Iris pigment epithelial cell (primary cell): ENCODE data around the gene SLC24A4.

Experiments used
- DNase-seq: peaks from one replicate; pipeline ENCODE4 v3.0.0-alpha.2; 2011; ENCODE audit warnings: low read depth

The SLC24A4 gene

DNA sequence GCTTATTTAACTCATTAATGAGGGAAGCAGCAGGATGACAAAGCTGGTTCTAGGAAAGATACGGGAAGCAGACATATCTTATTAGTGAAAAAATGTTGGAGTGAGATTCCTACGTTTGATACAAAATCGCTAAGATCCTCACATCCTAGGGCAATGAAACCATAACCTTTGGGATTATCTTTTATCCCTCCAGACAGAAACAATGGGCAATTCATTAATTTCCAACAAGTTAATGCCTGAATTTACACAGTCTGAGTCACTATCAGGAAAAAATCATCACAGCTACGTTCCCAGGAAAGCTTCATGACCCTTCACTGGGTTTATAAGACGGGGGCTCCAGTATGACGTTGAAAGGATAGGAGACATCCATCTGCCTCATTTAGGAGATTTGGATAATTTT lies 45.0 kb downstream of the SLC24A4 start:
- no peak for DNase-seq

DNA sequence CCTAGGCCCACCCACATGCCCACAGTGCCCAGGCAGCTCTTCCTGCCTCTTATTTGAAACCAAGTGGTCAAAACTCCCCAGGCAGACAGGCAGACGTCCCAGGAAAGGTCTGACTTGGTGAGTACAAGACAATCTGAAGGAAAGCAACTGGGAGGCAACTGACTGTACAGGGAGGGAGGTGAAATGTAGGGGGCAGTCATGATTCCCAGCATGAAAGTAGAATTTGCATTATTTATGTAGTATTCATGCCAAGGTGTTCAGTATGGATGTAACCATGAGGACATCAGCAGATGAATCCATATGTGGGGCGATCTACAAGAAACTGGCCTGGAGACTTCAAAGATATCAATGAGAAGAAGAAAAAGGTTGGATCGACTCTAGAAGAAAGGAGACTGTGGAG lies 46.1 kb downstream of the SLC24A4 start:
- DNase-seq = no peak

DNA sequence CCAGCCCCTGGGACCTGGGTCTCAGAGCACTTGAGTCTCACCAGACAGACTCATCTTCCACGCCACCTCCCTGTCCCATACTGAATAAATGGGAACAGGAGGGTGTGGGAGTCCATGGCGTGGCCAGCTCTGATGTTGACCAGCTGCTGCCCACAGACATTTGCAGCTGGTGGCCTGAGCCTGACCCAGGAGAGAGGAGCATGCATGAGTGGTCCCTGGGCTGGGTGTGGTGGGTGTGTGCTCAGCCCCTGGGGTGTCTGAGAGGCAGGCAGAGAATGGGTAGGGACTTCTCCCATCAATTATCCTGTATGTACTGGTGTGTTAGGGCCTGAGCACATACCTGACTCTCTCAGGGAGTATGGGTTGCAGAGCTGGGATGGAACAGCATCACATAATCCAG lies 49.3 kb downstream of the SLC24A4 start:
- DNase-seq = no peak

DNA sequence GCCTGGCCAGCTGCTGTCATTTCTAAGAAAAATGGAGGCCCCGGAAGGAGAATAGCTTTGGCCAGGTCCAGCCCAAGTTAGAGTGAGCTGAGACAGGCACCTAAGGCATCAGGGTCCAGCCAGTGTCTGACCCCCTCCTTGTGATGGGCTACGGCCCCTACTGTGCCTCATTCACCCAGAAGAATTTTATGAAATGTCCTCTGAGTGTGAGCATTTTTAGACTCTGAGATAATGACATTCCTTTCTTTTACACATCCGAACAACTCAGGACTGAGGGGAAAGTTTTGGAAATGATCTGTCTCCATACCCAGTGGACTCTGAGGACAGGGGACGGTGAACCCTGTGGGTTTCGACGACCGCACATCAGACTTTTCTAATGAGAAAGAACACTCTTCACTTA lies 50.4 kb downstream of the SLC24A4 start:
- DNase-seq = no peak

DNA sequence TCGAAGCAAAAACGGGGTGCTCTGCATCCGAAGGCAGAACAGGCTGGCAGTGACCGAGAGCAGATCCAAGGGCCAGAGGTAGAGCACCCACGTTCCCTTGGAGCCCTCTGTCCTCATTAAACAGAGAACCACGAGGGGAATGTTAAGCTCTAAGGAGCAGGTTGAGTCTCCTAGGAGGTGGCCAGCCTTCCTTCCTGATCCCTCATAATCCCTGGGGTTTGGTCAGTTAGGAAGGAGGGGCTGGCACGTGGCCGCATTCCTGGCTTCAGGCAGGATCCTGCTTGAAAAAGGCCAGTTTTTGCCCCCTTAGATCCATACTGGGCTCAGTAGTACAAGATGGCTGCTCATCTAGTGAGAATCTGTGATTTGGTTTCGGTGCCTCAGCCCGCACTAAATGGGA lies 57.2 kb downstream of the SLC24A4 start:
- no peak for DNase-seq

DNA sequence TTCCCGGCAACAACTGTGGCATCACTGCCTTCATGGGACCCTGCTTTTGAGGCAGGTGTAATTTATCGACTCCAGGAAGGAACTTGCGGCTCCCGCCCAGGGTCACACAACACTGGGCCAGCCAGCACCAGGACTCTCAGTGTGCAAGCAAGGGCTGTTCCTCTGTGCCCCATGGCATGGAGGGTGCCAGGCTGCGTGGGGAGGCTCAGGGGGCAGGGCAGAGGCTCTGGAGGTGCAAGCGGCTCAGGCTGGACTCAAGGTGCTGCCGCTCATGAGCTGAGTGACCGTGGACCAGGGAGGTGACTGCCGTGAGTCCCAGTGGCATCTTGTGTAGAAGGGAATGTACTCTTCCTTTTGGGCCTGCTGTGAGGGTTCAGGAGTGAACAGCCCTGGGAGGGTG lies 57.6 kb downstream of the SLC24A4 start:
- no peak for DNase-seq

DNA sequence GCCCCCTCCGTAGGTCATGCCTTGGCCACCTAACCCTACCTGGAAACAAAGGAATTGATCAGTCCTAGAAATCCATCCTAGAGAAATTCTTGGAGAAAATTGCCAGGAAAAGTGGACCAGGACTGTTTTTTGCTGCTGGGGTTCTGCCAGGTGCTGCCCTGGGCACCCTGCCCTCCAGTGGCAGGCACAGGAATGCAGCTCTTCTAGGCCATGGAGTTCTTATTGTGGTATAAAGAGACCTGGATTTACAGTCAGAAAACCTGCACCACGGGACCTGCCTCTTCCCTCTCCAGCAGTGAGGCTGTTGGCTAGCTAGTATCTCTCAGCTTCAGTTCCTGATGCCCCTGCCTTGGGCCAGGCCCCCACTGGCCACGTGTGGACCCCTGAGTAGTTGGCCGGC lies 59.7 kb downstream of the SLC24A4 start:
- no peak for DNase-seq

DNA sequence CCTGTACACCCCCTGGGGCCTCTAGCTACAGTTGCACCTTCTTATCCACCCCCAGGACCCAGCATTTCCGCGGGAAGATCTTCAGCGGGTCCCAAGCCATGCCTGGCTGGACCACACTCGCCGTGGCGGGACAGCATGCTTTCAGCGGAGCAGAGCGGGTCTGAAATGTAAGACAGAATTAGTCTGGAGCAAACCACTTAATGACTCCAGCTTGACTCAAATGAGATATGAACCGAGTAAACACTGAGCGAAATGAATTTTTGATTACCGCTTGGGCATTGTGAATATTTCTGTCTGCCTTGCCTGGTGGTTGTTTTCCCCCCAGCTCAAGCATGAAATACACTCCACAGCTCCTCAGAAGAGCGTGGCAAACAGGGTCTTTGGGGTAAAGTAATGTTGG lies 60.8 kb downstream of the SLC24A4 start:
- no peak for DNase-seq

DNA sequence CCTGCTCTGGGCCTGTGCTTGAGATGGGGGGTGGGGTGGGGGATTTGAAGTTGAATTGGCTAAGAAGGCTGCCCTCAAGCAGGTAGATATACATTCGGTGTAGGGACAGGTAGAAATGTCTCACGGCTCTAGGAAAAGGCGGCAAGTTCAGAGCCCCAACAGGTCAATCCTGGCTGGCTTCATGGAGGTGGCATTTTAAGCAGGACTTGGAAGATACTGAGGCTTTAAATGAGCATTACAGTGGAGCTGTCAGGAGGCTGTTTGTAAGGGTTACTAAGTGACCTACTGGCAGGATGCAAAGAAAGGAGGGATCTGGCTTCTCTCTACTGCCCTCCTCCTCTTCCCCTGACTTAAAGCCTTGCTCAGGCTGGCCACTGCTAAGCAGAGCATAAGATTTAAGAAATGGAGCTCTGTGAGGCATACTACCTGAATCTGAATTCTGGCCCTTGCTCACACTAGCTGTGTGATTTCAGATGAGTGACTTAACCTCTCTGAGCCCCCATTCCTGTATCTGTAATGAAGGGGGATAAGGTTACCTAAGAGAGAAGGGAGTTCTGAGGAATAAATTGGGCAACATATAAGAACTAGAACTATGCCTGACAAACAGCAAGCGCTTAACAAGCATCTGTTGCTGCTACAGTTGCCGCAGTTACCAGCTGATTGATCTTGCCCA lies 61.6 kb downstream of the SLC24A4 start:
- no peak for DNase-seq

DNA sequence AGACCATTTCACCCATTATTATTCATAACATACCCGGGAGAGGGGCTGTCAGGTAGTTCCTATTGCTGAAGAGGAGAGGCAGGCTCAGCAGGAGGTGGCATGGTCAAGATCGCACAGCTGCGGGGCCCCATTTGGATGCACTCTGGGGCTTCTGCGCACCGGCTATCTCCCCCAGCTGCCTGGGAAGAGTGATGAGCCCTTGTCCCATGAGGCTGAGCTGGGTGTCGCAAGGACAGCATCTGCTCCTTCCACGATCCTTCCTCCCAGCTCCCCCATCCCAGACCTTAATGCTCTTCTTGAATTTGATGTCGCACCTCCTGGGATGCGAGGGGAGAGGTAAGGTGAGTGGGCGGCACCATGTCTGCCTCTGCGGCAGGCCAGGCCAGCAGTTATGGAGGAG lies 62.6 kb downstream of the SLC24A4 start:
- DNase-seq = no peak

DNA sequence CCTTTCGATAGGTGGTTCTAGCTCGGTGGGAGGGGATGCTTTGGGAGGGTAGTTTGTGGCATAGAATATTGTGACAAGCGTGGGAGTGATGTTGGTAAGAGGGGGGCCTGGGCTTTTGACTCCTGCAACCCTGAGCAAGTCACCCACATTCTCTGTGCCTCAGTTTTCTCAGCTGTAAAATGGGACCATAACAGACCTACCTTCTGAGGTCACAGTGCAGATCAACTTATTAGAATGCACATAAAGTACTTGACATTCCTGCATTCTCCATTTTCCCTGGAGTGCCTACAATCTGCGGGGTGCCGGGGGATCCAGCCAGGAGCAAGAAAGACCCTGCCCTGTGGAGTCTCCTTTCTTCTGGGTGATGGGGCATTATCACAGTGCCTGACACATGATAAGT lies 63.2 kb downstream of the SLC24A4 start:
- no peak for DNase-seq

DNA sequence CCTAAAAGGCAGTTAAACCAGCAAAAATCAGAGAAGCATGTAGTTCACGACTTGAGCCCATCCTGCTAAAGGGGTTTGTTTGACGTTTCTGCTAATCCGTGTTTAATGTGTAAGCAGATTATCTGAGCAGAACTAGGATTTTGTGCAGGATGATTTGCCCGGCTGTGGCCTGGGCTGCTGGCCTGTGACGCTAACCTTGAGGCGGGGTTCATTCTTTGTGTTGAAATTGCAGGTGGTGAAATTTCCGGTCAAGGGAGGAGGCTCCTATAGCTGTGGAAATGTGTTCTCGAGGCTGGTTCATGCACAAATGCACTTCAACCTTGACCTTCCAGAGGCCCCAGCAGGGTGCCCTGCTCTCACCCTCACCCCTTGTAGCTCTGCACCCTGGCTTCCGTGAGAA lies 63.7 kb downstream of the SLC24A4 start:
- no peak for DNase-seq

DNA sequence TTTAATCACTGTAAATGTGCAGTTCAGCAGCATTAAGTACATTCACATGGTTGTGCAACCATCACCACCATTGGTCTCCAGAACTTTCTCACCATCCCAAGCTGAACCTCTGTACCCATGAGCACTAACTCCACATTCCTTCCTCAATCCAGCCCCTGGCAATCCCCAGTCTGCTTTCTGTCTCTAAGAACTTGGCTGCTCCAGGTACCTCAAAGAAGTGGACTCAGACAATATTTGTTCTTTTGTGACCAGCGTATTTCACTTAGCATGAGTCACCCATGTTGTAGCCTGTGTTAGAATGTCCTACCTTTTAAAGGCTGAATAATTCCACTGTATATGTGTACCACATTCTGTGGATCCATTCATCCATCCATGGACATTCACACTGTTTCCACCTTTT lies 64.6 kb downstream of the SLC24A4 start:
- DNase-seq = no peak

DNA sequence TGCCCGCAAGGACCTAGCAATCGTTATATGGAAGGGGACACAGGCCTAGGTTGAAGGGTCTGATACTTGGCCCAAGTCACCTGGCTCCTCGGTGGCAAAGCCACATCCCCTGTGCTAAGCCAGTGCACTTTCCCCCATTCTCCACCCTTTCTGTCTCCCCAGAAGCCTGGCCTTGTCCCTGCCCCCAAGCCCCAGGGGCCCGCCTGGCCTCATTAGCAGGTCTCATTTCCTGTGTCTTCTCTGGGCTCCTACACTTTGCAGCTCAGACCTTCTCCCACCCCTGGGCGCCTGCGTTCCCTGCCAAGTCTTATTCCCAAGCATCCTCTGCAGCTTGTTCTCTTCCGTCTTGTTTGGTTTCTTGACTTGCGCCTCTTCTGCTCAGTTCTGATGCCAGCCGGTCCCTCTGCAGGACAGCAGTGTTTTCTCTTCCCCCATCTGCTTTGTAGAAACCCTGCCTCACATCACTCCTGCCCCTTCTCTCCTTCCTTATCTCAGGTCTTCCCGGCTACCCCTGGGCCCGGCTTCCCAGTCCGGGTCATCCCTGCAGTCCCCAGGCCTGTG lies 66.7 kb downstream of the SLC24A4 start:
- DNase-seq = no peak

DNA sequence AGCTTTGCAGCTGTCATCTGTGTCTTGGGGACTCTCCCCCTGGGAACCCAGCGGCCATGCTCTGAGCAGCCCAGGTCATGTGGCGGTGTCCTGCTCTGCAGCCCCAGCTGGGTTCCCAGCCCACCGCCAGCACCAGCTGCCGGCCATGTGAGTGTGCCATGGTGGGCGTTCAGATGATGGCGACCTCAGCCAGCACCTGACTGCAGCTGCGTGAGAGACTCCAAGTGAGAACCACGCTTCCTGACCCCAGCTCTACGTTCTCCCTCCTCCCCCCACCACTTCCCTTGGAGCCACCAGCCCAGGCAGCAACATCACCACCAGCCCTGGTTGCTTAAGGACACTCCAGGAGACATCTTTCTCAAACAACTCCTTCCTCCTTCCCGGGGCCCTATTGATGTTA lies 68.8 kb downstream of the SLC24A4 start:
- no peak for DNase-seq

DNA sequence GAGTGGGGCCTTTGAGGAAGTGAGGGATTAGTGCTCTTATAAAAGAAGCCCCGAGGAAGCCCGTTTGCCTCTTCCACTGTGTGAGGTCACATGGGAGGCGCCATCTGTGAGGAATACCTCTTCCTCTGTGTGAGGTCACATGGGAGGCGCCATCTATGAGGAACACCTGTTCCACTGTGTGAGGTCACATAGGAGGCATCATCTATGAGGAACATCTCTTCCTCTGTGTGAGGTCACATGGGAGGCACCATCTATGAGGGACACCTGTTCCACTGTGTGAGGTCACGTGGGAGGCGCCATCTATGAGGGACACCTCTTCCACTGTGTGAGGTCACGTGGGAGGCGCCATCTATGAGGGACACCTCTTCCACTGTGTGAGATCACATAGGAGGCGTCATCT lies 69.7 kb downstream of the SLC24A4 start:
- DNase-seq = no peak

DNA sequence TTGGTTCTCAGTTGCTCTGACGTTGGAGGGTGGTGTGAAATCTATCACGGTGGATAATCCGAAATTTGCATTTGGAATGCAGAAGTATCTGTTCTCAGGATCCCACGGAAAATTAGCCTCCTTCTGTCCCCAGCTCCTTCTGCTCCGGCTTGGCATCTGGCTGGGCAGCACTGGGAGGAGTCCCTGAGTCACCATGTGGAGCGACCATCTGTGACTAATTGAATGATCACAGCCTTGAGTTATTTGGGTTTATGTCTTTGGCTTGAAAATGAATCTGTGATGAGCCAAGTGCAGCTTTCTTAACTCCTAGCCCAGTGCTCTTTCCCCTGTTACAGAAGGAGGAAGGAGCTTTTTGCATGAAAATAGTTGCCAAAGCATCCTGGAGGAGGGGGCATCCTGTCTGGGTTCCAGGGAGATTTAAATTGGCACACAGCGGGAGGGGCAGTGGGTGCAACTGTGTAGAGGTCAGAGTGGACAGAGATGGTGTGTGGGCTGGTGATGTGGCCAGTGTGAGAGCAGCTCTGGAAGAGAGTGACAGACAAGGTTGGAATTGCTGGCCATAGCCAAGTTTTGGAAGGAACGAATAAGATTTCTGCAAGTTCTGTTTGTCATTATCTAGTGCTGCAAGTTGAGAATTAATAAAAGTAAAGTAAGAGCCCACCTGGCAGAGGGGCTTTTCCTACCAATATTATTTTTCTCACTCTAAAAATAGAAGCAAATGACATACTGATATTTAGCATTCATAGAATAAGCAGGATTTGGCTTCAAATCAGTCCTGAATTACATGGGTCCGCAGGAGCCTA lies 74.4 kb downstream of the SLC24A4 start:
- peak; percentile 57 for DNase-seq

DNA sequence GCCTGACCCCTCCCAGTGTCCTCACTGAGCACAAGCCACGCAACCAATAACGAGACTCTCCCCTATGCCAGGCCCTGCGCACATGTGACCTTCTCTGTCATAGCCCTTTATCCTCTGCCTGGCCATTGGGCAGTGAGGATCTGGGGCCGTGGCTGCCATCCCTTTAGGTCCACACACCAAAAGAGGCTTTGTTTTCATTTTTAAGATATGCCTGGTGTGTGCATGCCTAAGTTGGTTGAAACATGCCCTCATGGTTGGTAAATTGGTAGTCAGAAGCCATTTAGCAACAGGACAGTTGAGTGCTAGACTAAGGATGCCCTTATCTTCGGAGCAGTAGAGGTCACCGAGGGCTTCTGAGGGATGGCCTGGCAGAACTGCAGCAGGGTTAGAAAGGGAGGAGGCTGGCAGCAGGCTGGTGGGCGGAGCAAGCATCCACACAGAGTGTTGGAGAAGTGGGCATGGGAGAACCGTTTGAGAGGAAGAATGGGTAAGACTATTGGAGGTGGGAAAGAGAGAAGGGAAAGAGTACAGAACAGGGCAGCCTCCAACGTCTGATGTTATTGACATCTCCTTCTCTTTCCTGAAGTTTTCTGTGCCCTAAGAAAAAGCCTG lies 75.1 kb downstream of the SLC24A4 start:
- DNase-seq = no peak

DNA sequence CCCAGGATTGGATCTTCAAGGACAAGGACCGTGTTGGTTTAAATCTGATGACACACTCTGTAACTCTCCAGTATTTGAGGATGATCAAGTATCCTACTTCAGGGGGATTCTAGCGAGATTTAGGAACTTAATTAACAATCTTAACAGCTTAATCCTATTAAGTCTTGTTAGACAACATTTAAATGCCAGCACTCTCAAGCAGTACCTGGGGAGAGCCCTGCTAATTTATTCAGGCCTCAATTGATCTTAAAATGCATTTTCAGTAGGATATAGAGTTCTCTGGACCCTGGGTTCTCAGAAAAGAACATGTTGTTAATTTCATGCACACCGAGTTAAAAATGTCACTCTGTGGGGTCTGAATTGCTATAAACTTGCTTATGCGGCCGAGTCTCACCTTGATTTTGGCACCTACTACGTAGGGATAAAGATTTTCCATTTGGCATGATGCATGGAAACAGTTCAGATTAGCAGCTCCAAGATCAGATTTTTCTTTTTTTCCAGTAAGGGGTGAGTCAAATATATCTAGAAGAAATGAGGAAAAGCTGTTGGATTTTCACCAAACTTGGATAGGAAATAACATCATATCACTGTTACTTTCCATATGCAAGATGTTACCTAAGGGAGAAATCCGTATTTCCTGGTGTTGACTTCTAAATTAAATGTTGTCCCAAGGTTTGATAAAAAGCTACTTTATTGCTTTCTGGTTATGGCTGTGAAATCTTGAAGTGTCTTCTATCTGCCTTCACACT lies 76.1 kb downstream of the SLC24A4 start:
- DNase-seq = no peak

DNA sequence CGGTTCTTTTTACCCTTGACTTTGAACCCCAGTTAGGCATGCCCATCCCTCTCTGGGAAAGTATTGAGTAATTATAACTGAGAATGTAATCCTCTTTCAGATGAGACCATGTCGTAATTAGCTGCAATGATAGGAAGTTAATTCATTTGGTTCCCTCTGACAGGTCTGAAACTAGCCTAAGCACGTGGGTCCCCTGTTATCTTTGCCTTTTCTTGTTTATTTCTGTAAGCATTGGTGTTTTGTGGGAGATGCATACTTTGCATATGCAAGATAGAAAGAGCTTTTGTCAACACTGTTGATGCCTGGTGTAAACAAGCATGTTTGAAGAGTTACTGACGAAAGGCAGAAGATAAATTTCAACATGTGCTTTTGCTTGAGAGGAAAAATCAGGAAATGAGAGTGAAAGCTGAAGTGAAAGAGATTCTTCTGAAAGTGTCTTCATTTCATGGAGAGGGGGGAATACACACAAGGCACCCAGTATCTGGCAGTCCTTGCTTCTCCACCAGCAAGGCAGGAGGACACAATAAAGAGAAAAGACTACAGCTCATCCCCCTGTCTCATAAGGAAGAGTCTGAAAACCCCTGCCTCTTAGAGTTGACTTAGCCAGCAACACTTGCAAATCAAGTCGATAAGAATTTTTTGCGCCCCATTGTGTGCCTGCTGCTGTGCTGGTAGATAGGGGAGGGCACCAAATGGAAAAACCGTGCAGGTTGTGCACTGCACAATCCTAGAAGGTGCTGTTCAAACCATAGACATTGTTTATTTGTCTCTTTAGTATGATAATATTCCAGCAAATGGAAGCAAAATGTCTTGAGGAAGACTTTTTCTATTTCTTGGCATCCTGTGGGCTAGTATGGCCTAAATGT lies 77.8 kb downstream of the SLC24A4 start:
- DNase-seq = no peak

DNA sequence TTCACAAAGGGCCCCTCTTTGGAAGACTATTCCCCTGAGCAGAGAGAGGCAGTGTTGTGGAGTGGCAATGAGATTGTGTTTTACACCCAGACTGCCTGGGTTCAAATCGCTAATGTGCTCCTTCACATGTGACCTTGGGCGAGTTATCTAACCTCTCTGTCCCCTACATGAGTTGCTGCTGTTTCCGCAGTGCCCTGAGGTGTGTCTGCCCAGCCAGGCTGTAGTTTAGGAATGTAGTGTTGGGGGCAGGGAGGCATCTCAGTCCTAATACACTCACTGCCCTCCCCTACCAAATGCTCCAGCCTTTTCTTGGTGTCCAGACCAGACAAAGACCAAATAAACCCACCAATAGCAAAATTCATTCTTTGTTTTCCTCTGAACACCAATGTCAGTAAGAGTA lies 78.6 kb downstream of the SLC24A4 start:
- no peak for DNase-seq
